Subcutaneous adipose tissue (tissue), 4 donors: ENCODE data around the gene ADAMTS2. TPM values are rescaled to one million over a fixed set of nuclear protein-coding genes. Genes with fewer than 3 reads are reported as not detected.

Experiments
- total RNA-seq, 4 donors: library from RNA; depleted of rRNA; stranded (reverse); fragments of >200 nt; gene quantifications; one replicate each; pipeline ENCODE4 v1.1.0, GENCODE V29; 2016
- TF ChIP-seq, protein P1 (sequence below): fragments of 450-650 bp; IDR thresholded peaks from one replicate; pipeline ENCODE4 v1.5.1; 2016; ENCODE audit warnings: low read depth, mild to moderate bottlenecking, control low read depth, antibody characterized with exemption, moderate library complexity

Gene ADAMTS2
- total RNA-seq, 4 donors from 2014 or later: 26.7 to 56.5 (median 46.6) TPM

DNA sequence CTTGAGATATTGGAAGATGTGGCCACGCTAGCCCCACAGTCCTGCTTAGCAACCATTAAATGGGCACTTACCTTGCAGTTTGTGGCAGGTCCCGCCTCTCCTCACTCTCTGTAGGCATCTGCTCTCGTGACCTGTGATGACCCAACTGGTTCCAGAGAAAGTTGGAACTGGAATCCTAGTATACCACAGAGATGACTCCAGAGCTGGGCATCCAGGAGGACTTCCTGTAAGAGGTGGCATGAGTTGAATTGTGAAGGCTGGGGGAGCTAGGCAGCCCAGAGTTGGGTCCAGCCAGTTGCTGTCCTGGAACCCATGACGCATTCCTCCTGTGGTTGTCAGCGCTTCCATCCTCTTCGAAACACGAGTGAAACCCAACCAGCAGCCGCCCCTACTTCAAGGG lies 1.6 kb upstream of the ADAMTS2 start:
- TF ChIP-seq, protein P1, sequence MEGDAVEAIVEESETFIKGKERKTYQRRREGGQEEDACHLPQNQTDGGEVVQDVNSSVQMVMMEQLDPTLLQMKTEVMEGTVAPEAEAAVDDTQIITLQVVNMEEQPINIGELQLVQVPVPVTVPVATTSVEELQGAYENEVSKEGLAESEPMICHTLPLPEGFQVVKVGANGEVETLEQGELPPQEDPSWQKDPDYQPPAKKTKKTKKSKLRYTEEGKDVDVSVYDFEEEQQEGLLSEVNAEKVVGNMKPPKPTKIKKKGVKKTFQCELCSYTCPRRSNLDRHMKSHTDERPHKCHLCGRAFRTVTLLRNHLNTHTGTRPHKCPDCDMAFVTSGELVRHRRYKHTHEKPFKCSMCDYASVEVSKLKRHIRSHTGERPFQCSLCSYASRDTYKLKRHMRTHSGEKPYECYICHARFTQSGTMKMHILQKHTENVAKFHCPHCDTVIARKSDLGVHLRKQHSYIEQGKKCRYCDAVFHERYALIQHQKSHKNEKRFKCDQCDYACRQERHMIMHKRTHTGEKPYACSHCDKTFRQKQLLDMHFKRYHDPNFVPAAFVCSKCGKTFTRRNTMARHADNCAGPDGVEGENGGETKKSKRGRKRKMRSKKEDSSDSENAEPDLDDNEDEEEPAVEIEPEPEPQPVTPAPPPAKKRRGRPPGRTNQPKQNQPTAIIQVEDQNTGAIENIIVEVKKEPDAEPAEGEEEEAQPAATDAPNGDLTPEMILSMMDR: no peak

DNA sequence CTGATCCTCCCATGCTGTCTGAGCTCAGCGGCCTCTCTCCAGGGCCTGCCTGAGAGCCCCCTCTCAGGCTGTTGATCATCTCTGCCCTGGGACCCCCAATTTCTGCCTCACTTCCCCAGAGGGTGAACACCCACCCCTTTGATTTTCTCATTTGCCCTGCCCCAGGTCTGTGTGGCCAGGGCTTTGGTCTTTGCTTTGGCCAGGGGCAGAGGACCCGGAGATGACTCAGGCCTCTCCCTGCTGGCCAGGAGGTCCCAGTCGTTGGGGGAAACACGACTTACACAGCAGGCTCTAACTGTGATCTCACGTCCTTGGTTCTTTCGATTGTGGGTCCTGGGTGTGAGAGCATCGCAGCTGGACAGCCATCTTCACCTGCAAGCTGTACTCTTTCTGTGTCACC lies 1.1 kb upstream of the ADAMTS2 start:
- TF ChIP-seq, protein P1: no peak

DNA sequence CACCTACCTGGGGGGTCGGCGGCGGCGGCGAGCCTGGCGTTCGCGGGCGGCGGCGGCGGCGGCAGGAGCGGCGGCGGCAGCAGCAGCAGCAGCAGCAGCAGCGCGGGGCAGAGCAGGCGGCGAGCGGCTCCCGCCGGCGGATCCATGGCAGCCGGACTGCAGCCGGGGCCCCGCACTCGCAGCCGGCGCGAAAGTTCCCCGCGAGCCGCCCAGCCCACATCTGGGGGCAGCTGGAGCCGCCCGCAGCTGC lies 153 bp downstream of the ADAMTS2 start:
- TF ChIP-seq, protein P1: no peak

DNA sequence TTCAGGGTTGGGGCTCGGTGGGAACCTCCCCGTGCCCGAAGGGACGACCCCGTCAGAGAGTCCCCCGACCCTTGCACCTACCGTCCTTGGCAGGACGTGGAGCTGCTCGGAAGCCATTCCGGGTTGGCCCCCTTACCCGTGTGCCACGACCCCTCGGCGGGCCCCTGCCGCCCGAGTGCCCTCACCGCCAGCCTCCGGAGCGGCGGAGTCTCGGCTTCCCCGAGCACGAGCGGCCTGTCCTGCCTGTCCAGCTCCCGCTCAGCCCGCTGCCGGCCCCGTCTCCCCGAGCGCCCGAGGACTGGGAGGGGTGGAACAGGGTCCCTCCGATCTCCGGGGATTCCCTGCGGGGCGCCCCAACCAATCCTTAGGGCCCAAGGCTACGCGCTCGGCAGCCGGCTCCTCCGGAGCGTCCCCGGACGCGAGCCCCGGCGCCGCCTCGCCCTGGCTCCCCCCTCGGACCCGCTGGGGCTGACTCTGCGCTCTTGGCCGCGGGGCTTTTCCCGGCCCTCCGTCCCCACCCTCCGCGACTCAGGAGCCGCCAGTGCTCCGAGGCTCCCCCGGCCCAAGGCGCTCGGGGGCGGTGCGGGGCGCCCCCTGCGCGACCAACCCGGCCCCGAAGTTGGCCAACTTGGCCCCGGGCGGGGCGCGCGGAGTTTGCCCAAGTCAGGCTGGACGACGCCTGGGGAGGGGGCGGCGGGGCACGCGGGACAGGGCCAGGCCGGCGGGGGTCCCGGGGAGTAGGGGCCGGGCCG lies 654 bp downstream of the ADAMTS2 start:
- TF ChIP-seq, protein P1: no peak

DNA sequence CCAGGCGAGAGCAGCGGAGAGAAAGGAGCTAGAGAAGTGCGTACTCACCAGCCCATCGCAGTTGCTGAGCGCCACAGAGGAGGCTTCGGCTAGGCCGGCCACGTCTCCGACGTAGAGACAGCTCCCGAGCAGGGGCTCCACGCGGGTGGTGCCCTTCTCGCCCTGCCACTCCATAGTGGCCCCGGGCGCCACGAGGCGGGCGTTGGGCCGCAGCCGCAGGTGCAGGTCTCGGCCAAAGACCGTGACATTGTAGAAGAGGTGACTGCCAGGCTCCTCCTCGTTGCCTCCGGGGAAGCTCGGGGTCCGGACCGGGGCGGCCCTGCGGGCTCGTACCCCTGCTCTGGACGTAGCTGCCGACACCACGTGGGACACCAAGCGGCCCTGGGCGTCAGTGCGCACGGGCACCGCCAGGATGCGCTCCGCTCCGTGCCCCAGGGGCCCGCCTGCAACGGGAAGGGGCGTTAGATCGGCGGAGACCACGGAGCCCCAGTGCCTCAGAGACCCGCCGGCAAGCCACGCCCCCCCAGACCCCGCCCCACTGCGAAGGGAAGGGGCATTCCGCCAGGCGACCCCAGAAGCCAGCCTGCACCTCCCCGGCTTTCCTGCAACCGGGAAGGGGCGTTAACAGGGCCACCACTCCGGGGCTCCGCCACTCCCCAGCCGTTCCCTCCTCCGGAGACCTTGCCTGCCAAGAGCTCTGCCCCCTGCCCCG lies 1.4 kb downstream of the ADAMTS2 start:
- TF ChIP-seq, protein P1: no peak

DNA sequence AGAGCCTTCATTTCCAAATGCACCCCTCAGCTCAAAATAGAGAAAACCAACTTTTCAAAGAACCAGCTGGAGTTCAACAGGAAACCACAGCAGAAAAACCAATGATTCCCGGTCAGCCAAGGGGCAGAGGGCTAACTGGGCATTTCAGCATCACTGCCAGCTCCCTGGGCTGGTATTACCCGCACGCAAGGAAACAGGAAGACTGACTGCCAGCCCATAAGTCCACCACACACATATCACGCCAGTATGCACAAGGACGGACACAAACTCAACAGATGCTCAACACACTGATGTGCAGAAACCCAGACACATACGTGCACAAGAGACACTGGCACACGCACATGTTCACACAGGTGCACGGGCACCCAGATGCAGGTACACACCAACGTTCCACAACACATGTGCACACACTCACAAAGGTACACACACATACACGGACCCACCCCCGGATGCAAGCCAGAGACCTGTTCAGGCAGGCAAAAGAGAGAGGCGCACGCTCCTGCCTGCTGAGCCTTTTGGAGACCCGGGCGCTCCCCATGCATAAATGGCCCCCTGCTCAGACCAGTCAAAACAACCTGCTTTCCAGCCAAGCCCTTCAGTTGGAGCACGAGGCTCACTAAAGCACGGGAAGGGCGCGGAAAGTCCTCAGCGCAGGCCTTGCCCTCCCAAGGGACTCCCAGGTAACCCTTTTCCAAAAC lies 2.1 kb downstream of the ADAMTS2 start:
- TF ChIP-seq, protein P1: no peak

DNA sequence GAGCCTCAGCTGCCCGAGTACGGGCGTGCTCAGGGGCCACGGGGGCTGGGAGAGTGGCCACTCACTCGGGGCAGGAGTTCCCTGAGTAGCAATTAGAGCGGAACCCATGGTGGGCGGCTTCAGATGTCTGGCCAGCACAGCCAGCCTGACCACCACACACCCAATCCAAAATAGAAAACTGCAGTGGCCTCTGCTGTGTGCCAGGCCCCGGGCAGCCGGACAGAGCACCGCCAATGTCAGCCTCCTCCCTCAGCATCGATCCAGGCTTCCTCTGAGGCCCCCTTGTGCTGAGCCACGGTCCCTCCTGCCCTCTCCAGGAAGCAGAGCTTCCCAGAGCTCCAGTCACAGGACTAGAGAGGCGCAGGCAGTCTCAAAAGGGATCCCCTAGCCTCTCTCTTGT lies 2.7 kb downstream of the ADAMTS2 start:
- TF ChIP-seq, protein P1: no peak
